ENCODE data around the gene ADARB2. TPM values are rescaled to one million over a fixed set of nuclear protein-coding genes. Genes with fewer than 3 reads are reported as not detected.

ADARB2 gene
- total and polyA plus RNA-seq, 2 experiments from 2014 or later: 1.6 to 3.1 TPM

DNA sequence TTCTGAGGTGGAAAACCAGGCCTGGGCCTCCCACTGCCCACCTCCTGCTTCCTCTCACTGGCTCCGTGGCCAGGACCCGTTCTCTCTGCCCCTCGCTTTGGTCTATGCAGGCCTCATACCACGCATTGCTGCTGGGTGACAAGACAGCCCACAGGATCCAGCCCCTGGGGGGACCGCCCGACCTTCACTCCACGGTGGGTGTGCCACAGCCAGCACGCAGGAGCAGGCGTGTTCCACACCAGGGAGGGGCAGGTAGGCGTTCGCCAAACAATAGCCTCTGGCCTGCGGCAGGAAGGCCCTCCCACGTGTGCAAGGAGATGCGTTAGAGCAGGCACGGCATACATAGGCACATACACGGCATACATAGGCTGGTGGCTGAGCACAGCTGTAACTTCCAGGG, 447.7 kb downstream of the ADARB2 start:
- TF ChIP-seq, protein P1, sequence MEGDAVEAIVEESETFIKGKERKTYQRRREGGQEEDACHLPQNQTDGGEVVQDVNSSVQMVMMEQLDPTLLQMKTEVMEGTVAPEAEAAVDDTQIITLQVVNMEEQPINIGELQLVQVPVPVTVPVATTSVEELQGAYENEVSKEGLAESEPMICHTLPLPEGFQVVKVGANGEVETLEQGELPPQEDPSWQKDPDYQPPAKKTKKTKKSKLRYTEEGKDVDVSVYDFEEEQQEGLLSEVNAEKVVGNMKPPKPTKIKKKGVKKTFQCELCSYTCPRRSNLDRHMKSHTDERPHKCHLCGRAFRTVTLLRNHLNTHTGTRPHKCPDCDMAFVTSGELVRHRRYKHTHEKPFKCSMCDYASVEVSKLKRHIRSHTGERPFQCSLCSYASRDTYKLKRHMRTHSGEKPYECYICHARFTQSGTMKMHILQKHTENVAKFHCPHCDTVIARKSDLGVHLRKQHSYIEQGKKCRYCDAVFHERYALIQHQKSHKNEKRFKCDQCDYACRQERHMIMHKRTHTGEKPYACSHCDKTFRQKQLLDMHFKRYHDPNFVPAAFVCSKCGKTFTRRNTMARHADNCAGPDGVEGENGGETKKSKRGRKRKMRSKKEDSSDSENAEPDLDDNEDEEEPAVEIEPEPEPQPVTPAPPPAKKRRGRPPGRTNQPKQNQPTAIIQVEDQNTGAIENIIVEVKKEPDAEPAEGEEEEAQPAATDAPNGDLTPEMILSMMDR (IDR thresholded peaks at IDR 0.05; ENCODE audit: low read depth, low read length): no peak
- DNase-seq (ENCODE audit: low read depth in 1 of 2, low spot score in 1 of 2): no peak

GRCh38 chr10:1287971-1288401, 449.3 kb downstream of the ADARB2 start:
- H3K27ac ChIP-seq: no peak overlapping the region
- H3K4me3 ChIP-seq: no peak overlapping the region

More for the DNA sequence above, 447.7 kb downstream of the ADARB2 start:
- H3K4me1 ChIP-seq (ENCODE audit: low read depth): no peaks in the 10 kb centered on the region
- no peak overlapping the region for H3K4me3 ChIP-seq
- no peak overlapping the region for H3K27ac ChIP-seq
- H3K27me3 ChIP-seq: no peaks in the 10 kb centered on the region
- no peaks in the 10 kb centered on the region for H3K36me3 ChIP-seq
- H3K9me3 ChIP-seq (ENCODE audit: low read depth): no peaks in the 10 kb centered on the region

DNA sequence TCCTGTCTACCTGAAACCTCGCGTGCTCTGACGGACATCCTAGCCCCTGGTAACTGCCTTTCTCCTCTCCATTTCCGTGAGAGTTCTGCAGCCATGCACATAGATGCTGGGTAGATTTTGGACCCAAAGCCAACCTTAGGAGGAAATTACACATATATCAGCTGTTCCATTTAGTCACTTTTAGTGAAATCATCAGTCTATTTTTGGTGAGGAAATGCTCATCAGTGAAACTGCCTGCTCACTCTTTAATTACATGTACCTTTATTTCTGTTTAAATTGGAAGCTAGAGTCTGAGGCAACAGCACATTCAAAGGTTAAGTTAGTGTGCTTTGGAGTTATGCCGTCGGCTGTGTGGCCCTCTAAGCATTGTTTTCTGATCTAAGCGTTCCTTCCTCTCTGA, 449.8 kb downstream of the ADARB2 start:
- Histone ChIP-seq H3K4me3 (no peak overlapping the region), H3K4me1 (ENCODE audit: low read depth) (no peaks in the 10 kb centered on the region), H3K27me3 (no peaks in the 10 kb centered on the region), H3K9me3 (ENCODE audit: low read depth) (no peaks in the 10 kb centered on the region), H3K36me3 (no peaks in the 10 kb centered on the region), H3K27ac (no peak overlapping the region)
- TF ChIP-seq, protein P1 (IDR thresholded peaks at IDR 0.05; ENCODE audit: low read depth, low read length): no peak
- no peak for DNase-seq (ENCODE audit: low read depth in 1 of 2, low spot score in 1 of 2)

More at GRCh38 chr10:1287971-1288401, 449.3 kb downstream of the ADARB2 start:
- Histone ChIP-seq H3K36me3 (no peaks in the 10 kb centered on the region), H3K27me3 (no peaks in the 10 kb centered on the region), H3K4me1 (ENCODE audit: low read depth) (no peaks in the 10 kb centered on the region), H3K9me3 (ENCODE audit: low read depth) (no peaks in the 10 kb centered on the region)
- DNase-seq (ENCODE audit: low read depth in 1 of 2, low spot score in 1 of 2): no peak
- TF ChIP-seq, protein P1 (IDR thresholded peaks at IDR 0.05; ENCODE audit: low read depth, low read length): no peak

- TF ChIP-seq, protein P1 (IDR thresholded peaks at IDR 0.05; ENCODE audit: low read depth, low read length): no peak
- no peaks in the 10 kb centered on the region for H3K27me3 ChIP-seq
- H3K36me3 ChIP-seq: no peaks in the 10 kb centered on the region
- H3K4me3 ChIP-seq: no peak overlapping the region
- H3K9me3 ChIP-seq (ENCODE audit: low read depth): no peaks in the 10 kb centered on the region
- no peak overlapping the region for H3K27ac ChIP-seq
- H3K4me1 ChIP-seq (ENCODE audit: low read depth): no peaks in the 10 kb centered on the region
- DNase-seq (ENCODE audit: low read depth in 1 of 2, low spot score in 1 of 2): no peak
Observed at GRCh38 chr10:1284076-1284475, 453.2 kb downstream of the ADARB2 start.

DNA sequence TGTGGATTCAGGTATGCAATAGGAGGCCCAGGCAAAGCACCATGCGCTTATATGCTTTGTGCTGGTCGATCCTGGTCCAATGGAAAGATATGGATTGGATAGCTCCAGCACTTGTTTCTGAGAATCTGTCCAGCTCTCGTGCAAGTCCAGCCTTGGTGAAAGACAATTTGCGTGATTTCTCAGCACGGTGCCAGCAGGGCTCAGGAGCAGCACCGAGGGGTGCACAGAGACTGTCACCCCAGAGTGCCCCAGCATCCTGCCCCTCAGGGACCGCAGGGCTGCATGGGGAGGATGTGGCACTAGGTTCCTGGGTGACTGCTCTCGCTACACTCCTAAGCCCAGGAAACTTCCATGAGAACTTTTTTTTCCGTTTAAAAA, 455.9 kb downstream of the ADARB2 start:
- Histone ChIP-seq H3K36me3 (no peaks in the 10 kb centered on the region), H3K27me3 (no peaks in the 10 kb centered on the region), H3K4me3 (no peak overlapping the region), H3K27ac (no peak overlapping the region), H3K9me3 (ENCODE audit: low read depth) (no peaks in the 10 kb centered on the region), H3K4me1 (ENCODE audit: low read depth) (no peaks in the 10 kb centered on the region)
- no peak for DNase-seq (ENCODE audit: low read depth in 1 of 2, low spot score in 1 of 2)
- TF ChIP-seq, protein P1 (IDR thresholded peaks at IDR 0.05; ENCODE audit: low read depth, low read length): no peak
